CD4-positive, alpha-beta T cell treated with Interleukin-17A for 1 hour (primary cell): ENCODE measurements around the gene PKHD1.

ENCODE experiments used
- DNase-seq: peaks from one replicate; pipeline ENCODE4 v3.0.0-alpha.2; 2020

PKHD1 gene

GRCh38 chr6:52087498-52087999, at the start of gene PKHD1:
TSS of gene PKHD1 (minus strand) at chr6:52087613. CDS start at chr6:52084933, 2,680 bp downstream.
- no peak for DNase-seq

DNA sequence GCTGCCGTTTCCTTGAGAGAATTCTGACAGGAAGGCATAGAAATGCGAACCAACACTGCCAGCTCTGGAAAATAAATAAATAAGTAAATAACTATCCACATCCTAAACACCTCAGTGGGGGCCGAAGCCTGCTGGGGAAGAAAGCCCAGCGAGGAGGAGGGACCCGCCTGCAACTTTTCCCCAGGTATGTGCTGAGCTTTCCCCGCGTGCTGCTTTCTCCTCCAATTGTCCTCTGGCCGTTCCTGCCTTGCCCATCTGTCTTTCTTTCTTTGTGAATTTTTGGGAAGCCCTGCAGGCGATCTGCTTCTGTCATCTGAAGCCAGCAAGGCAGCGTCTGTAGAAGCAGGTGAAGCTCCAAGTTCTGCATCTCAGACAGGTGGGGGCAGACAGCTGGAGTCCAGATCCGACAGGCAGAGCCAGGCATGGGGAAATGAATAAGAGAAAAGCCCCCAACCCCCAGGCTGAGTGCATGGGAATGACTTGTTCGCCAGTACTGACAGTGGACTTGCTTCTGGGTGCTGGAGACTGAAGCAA, 49.6 kb upstream of the PKHD1 start:
- no peak for DNase-seq

DNA sequence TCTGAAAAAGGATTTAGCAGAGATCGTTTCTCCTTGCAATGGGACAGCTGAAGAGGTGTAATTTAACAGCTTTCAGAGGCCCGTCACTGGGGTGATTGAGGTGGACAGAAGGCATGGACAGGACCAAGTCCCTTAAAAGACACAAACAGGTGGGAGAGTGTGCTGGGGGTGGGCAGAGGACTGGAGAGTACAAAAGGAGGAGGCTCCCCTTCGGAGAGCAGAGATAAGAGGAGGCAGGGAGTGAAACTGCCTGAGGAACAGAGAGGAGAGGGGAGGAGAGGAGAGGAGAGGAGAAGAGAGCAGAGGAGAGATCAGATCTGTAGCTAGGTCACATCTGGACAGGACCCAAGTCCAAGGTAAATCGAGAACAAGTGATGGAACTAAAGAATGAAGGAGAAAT, 48.6 kb upstream of the PKHD1 start:
- DNase-seq = no peak

DNA sequence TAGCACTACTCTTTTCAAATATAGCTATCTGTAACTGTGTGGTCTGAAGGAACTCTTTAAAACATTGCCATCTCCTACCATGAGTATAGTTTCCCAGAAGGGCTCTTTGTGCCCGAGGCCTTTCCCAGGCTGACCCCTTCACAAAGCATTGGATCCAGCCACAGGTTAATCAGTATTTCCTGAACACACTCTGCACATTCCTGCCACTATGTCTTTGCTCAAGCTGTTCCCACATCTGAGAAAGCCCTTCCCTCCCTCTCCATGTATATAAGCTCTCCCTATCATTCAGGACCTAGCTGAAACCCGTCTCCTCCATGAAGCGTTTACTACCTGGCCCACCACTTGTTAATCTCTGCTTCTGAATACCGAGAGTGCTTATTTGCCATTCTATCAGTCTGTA, 47.8 kb upstream of the PKHD1 start:
- no peak for DNase-seq

DNA sequence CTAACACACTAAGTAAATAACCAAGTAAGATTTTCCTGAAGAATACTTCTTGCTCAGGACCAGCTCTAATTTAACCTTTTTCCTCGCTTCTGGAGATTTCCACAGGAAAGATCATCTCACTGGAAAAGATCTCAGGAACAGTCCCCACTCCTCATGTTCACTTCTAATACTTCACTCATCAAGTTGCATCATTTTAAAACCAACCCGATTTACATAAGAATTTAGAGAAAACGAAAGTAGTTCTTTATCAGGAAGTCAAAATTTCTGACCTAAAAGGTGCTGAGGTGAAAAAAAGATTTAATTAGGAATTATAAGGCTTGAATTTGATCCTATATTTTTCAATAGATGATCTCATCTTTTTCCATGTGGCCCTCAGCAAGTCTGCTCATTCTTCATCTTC, 46.6 kb upstream of the PKHD1 start:
- no peak for DNase-seq

DNA sequence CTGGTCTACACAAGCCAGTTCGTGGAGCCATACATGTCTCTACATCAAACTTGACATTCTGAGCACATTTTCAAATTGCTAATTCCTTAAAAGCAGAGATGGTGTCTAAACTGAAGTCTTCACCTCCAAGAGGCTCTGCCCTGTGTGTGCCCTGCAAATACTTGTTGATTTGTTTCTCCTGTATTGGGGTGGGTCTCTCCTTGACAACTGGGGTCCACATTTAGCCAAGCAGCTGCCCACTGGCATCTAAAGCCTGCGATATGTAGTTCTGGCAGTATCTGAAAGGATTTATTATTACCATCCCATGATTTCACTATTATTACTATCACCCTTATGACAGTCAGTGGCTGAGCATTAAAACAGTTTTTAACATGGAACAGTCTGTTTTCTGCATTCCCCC, 45.9 kb upstream of the PKHD1 start:
- no peak for DNase-seq

GRCh38 chr6:52132292-52132691, 44.9 kb upstream of the PKHD1 start:
- no peak for DNase-seq

- DNase-seq = no peak
Observed at GRCh38 chr6:52130440-52130839, 43.0 kb upstream of the PKHD1 start.

GRCh38 chr6:52127957-52128356, 40.5 kb upstream of the PKHD1 start:
- DNase-seq = no peak

GRCh38 chr6:52126231-52126630, 38.8 kb upstream of the PKHD1 start:
- DNase-seq = no peak

GRCh38 chr6:52125572-52125971, 38.2 kb upstream of the PKHD1 start:
- DNase-seq = no peak

DNA sequence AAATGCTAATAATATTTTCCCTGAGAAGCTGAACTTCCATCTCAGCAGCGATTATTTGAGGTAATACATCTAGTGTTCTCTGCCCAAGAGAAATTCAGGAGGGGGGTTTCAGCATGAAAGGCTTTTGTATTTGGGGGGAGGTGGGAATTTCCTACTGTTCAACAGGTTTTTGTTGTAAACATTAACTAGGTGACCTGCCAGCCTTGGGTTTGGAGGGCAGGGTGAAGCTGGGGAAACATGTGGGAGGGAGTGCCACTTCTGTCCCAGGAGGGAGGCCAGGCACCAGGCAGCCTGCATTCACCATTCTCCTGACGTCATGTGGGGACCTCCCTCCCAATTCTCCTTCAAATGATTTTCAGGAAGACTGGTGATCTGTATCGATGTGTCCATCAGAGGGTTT, 37.7 kb upstream of the PKHD1 start:
- DNase-seq = no peak

- DNase-seq = no peak
Observed at GRCh38 chr6:52124126-52125121, 37.0 kb upstream of the PKHD1 start.

DNA sequence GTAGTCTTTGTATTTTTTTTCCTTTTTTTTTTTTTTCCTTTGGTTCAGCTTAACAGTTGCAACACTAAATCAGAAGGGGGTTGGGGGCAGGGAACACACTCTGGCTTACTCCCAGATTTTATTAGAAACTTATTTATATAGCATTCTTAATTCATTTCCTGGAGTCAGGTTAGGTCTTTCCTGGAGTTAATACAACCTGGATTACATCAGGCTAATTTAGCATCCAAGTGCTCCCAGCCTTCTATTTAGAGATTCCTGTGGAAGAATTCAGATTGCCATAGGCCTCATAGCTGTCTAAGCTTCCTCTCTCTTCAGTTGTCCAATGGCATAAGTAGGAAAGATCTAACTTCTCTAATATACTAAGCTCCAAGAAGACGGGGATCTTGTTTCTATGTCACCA, 35.8 kb upstream of the PKHD1 start:
- no peak for DNase-seq

GRCh38 chr6:52117352-52117751, 29.9 kb upstream of the PKHD1 start:
- no peak for DNase-seq

GRCh38 chr6:52116605-52116948, 29.2 kb upstream of the PKHD1 start:
- DNase-seq = no peak

GRCh38 chr6:52115891-52116604, 28.6 kb upstream of the PKHD1 start:
- DNase-seq = no peak

GRCh38 chr6:52115145-52115741, 27.8 kb upstream of the PKHD1 start:
- DNase-seq = no peak

- no peak for DNase-seq
Observed at GRCh38 chr6:52109171-52109571, 21.8 kb upstream of the PKHD1 start.

GRCh38 chr6:52108128-52108527, 20.7 kb upstream of the PKHD1 start:
- DNase-seq = no peak

DNA sequence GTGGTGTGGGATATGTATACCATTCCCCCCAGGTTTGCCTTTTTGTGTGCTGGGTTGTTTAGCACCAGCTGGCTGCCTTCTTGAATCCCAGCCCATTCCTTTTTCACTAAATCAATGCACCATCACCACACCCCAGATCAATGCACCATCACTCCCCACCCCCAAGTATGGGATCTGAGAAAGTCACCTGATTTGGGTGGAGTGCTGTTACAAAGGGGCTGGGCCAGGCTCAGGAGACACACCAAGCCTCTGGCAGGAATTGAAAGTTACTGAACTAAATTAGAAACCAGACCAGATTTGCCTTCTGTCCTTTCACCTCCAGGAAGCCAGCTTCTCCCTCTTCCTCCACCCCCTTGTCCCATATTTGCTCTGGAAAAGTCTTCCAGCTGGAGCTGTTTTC, 19.6 kb upstream of the PKHD1 start:
- no peak for DNase-seq

DNA sequence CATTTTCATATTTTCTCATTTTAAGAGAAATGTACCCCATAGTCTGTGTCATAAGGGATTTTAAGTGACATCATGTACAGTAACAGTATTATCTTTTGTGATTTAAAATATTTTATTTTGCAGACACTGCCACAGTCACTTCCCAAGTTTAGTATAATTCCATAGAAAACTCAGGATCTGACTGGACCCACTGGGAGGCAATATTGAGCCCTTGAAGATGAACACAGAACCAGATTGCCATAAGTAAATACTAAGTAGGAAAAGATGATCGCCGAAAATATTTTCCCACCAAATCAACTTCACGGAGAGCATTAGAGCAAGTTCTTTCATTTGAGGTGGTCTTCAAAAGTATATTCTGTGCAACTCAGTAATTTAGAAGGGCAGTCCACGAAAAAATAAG, 17.6 kb upstream of the PKHD1 start:
- no peak for DNase-seq

DNA sequence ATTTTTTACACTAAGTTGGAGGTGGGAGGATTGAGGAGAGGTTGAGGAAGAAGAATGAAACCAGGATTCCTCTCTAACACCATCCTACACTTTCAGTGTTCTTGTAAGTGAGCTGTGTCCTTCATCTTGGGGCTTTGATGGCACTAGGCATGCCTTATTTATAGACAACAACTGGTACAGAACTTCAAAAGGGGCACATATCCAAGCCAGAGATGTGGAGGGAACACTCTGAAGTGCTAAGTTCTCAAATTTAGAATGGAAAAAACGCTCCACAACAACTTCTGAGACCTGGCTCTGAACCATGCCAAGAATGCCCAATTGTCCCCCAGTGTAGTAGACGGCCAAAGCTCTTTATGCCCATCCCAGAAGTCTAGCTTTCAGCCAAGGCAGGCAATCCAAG, 16.2 kb upstream of the PKHD1 start:
- no peak for DNase-seq
